ENCODE data around the gene ANGPTL2.

Gene ANGPTL2

GRCh38 chr9:127166111-127166510 is 43.7 kb upstream of the ANGPTL2 start:
- no peak for FAIRE-seq
- TF ChIP-seq POLR2A (IDR thresholded peaks at IDR 0.05; ENCODE audit: low read depth, low read length): no peak
- TF ChIP-seq PAX5 (IDR thresholded peaks at IDR 0.05; ENCODE audit: insufficient read depth, low read length, severe bottlenecking): no peak
- TF ChIP-seq POU2F2 (IDR thresholded peaks at IDR 0.05; ENCODE audit: low read depth, low read length): no peak
- TF ChIP-seq POLR2AphosphoS5 (IDR thresholded peaks at IDR 0.05; ENCODE audit: low read depth, low read length): no peak
- TF ChIP-seq SPI1 (IDR thresholded peaks at IDR 0.05; ENCODE audit: low read depth, low read length): no peak
- TF ChIP-seq TAF1 (IDR thresholded peaks at IDR 0.05; ENCODE audit: low read depth, low read length): no peak
- no peak for DNase-seq (ENCODE audit: insufficient read length, low spot score)

GRCh38 chr9:127165116-127165515 is 42.7 kb upstream of the ANGPTL2 start:
- FAIRE-seq (no peak), DNase-seq (ENCODE audit: insufficient read length, low spot score) (no peak)
- TF ChIP-seq TAF1 (IDR thresholded peaks at IDR 0.05; ENCODE audit: low read depth, low read length) (no peak), PAX5 (IDR thresholded peaks at IDR 0.05; ENCODE audit: insufficient read depth, low read length, severe bottlenecking) (no peak), SPI1 (IDR thresholded peaks at IDR 0.05; ENCODE audit: low read depth, low read length) (no peak), POU2F2 (IDR thresholded peaks at IDR 0.05; ENCODE audit: low read depth, low read length) (no peak), POLR2A (IDR thresholded peaks at IDR 0.05; ENCODE audit: low read depth, low read length) (no peak), POLR2AphosphoS5 (IDR thresholded peaks at IDR 0.05; ENCODE audit: low read depth, low read length) (no peak)

DNA sequence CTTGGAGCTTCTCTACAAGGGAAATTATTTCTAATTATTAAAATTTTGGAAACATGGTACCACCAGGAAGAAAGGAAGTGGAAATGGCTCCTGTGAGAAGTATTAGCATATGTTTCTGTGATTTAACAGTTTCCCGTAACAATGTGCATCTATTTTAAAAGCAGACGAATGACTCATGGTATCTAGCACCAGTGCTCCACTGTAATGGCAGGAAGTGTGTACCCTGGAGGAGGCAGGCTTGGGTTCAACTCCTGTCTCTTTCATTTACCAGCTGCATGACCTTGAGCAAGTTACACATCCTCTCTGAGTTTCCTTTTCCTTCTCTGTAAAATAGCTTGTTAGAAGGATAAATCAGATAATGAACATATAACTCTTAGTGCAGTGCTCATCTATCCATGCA is 41.0 kb upstream of the ANGPTL2 start:
- DNase-seq (ENCODE audit: insufficient read length, low spot score) (no peak), FAIRE-seq (peak; percentile 43)
- TF ChIP-seq TAF1 (IDR thresholded peaks at IDR 0.05; ENCODE audit: low read depth, low read length) (no peak), SPI1 (IDR thresholded peaks at IDR 0.05; ENCODE audit: low read depth, low read length) (peak; percentile 49; the same call in 1 of the 2 replicates), POU2F2 (IDR thresholded peaks at IDR 0.05; ENCODE audit: low read depth, low read length) (no peak), POLR2AphosphoS5 (IDR thresholded peaks at IDR 0.05; ENCODE audit: low read depth, low read length) (no peak)

DNA sequence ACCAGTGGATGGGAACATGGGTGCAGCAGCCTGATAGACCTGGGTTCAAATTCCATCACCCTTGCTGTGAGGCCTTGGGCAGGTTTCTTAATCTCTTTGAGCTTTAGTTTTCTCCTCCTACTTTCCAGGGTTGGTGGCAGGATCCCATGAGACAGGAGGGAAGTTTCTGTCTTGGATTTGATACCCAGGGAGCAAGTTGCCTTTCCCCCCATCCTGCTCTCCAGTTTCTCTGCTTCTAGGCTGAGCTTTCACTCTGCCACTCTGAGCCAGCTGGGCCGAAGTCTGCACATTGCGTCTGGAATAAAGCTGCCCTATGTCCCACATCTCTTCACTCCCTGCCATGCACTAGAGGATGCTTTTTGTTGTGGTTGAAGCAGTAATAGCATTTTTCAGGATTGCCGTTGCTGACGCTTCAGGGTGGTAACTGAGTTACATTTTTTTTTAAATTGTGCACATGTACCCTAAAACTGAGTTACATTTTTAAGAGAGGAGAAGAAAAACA is 40.5 kb upstream of the ANGPTL2 start:
- no peak for FAIRE-seq
- DNase-seq (ENCODE audit: insufficient read length, low spot score): no peak
- TF ChIP-seq PAX5 (IDR thresholded peaks at IDR 0.05; ENCODE audit: insufficient read depth, low read length, severe bottlenecking): no peak
- no peak for TF ChIP-seq POLR2A (IDR thresholded peaks at IDR 0.05; ENCODE audit: low read depth, low read length)
- TF ChIP-seq TAF1 (IDR thresholded peaks at IDR 0.05; ENCODE audit: low read depth, low read length): no peak
- TF ChIP-seq POLR2AphosphoS5 (IDR thresholded peaks at IDR 0.05; ENCODE audit: low read depth, low read length): no peak
- TF ChIP-seq POU2F2 (IDR thresholded peaks at IDR 0.05; ENCODE audit: low read depth, low read length): no peak
- no peak for TF ChIP-seq SPI1 (IDR thresholded peaks at IDR 0.05; ENCODE audit: low read depth, low read length)

DNA sequence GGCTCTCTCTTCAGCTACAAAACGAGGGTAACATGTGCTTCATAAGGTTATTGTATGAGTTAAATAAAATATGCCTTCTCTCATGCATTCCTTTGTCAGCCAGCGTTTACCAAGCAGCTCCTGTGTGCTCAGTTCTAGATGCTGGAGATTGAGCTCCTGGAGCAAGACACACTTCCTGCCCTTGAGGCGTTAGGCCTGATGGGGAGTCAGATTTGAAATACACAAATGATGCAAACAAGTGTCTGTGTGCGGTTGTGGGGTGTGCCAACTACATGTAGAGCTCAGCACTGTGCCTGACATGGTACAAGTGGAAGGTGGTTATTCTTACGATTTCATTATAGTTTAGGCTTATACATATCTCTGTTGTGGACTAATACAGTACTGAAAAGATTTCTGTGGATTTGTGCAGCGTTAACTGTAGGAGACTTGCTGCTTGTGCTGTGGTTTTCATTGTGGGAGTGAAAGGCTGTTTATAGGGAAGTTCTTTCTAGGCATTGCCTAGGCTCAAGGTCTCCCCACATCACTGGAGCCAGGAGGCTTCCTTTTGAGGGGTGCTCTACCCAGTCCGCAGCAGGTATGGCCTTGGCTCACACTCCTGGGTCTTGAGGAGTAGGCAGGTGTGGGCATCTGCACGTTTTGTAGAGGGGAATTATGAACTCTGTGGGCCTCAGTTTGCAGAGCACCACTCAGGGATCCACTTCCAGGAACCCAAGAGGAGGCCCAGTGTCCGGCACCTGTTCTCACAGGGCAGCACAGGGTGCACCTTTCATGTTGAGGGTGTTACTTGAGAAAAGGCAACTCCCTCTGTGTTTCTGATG is 39.8 kb upstream of the ANGPTL2 start:
- FAIRE-seq: no peak
- no peak for DNase-seq (ENCODE audit: insufficient read length, low spot score)

DNA sequence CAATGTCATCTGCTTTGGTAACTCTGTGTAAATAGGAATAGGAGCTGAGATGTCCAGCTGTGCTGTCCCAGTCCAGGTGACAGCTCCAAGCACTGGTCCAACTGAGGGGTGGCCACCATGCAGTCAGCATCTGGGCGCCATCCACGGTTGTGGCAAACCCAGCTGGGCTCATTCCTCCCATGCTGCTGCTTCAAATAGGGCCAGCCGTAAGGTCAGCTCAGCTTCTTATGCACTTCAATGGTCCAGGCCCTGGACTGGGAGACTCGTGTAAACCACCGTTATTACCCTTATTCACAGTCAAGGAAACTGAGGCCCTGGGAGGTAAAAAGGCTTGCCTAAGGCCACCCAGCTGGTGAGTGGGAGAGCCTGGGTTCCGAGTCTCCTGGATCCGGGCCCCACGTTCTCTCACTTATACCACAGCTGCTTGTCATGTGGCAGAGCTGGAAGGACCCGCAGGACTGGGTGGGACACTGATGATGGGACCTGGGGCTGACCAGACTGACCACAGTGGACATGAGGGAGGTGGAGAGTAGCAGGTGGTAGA is 38.7 kb upstream of the ANGPTL2 start:
- no peak for TF ChIP-seq POLR2AphosphoS5 (IDR thresholded peaks at IDR 0.05; ENCODE audit: low read depth, low read length)
- FAIRE-seq (no peak), DNase-seq (ENCODE audit: insufficient read length, low spot score) (no peak)

More for the DNA sequence above, 39.8 kb upstream of the ANGPTL2 start:
- no peak for TF ChIP-seq PAX5 (IDR thresholded peaks at IDR 0.05; ENCODE audit: insufficient read depth, low read length, severe bottlenecking)
- TF ChIP-seq POU2F2 (IDR thresholded peaks at IDR 0.05; ENCODE audit: low read depth, low read length): no peak
- no peak for TF ChIP-seq TAF1 (IDR thresholded peaks at IDR 0.05; ENCODE audit: low read depth, low read length)
- TF ChIP-seq POLR2AphosphoS5 (IDR thresholded peaks at IDR 0.05; ENCODE audit: low read depth, low read length): no peak
- TF ChIP-seq SPI1 (IDR thresholded peaks at IDR 0.05; ENCODE audit: low read depth, low read length): no peak
- TF ChIP-seq POLR2A (IDR thresholded peaks at IDR 0.05; ENCODE audit: low read depth, low read length): no peak

- FAIRE-seq: no peak
- no peak for DNase-seq (ENCODE audit: insufficient read length, low spot score)
- TF ChIP-seq PAX5 (IDR thresholded peaks at IDR 0.05; ENCODE audit: insufficient read depth, low read length, severe bottlenecking): no peak
These were observed 37.6 kb upstream of the ANGPTL2 start for GRCh38 chr9:127159949-127160610.

GRCh38 chr9:127159325-127159801 is 36.9 kb upstream of the ANGPTL2 start:
- FAIRE-seq (no peak), DNase-seq (ENCODE audit: insufficient read length, low spot score) (no peak)
- TF ChIP-seq SPI1 (IDR thresholded peaks at IDR 0.05; ENCODE audit: low read depth, low read length) (no peak), POLR2AphosphoS5 (IDR thresholded peaks at IDR 0.05; ENCODE audit: low read depth, low read length) (no peak), POU2F2 (IDR thresholded peaks at IDR 0.05; ENCODE audit: low read depth, low read length) (no peak), POLR2A (IDR thresholded peaks at IDR 0.05; ENCODE audit: low read depth, low read length) (no peak), PAX5 (IDR thresholded peaks at IDR 0.05; ENCODE audit: insufficient read depth, low read length, severe bottlenecking) (no peak), TAF1 (IDR thresholded peaks at IDR 0.05; ENCODE audit: low read depth, low read length) (no peak)

DNA sequence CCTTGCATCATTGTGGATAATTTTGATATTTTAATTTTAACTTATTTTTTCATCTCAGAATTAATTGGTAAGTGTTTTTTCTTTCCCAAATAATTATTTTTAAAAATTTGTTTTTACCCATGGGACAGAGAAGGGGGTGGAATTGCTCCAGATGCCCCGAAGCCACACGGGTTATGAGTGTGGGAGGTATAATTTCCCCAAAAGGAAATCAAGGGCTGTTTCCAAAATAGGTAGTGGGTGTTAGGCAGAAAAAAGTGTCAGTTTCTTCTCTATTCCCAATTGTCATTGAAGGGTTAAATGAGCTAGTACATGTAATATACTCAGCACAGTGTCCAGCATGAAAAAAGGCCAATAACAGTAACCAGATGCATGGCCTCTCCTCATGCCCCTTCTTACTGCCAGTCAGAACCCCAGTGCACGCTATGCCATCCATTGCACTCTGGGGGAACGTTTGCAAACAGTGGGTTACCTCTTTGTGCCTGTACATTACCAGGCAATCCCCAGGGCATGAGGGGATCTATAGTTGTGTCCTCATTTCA is 36.4 kb upstream of the ANGPTL2 start:
- no peak for DNase-seq (ENCODE audit: insufficient read length, low spot score)
- FAIRE-seq: no peak

More for the DNA sequence above, 36.4 kb upstream of the ANGPTL2 start:
- TF ChIP-seq SPI1 (IDR thresholded peaks at IDR 0.05; ENCODE audit: low read depth, low read length): no peak
- TF ChIP-seq TAF1 (IDR thresholded peaks at IDR 0.05; ENCODE audit: low read depth, low read length): no peak
- no peak for TF ChIP-seq PAX5 (IDR thresholded peaks at IDR 0.05; ENCODE audit: insufficient read depth, low read length, severe bottlenecking)
- no peak for TF ChIP-seq POLR2A (IDR thresholded peaks at IDR 0.05; ENCODE audit: low read depth, low read length)
- no peak for TF ChIP-seq POLR2AphosphoS5 (IDR thresholded peaks at IDR 0.05; ENCODE audit: low read depth, low read length)
- no peak for TF ChIP-seq POU2F2 (IDR thresholded peaks at IDR 0.05; ENCODE audit: low read depth, low read length)
